Gastrocnemius medialis (tissue), 4 donors: Measurements from ENCODE around the gene USH2A. TPM values are rescaled to one million over a fixed set of nuclear protein-coding genes. Genes with fewer than 3 reads are reported as not detected.

ENCODE experiments used
- ATAC-seq, 2 donors: fragments of 150-250 bp; one replicate each; pipeline ENCODE4 v1.9.1; 2016
- DNase-seq, 2 donors: peaks; one replicate each; pipeline ENCODE4 v3.0.0-alpha.2; 2019
- H3K27ac ChIP-seq, 4 donors: fragments of 200-600 bp; sonication (generic); 1 replicate in 1 of 4; 2 replicates in 3 of 4; pipeline ENCODE4 v1.5.1; 2016 to 2018; ENCODE audit warnings: mild to moderate bottlenecking in 2 of 4, moderate library complexity in 1 of 4
- H3K27me3 ChIP-seq, 3 donors: fragments of 200-600 bp; sonication (generic) in 2 of 3; 1 replicate in 1 of 3; 2 replicates in 2 of 3; pipeline versions ENCODE4 v1.5.1 to v1.6.0; 2016 to 2019; ENCODE audit warnings: mild to moderate bottlenecking in 1 of 3, moderate library complexity in 1 of 3
- H3K36me3 ChIP-seq, 2 donors: fragments of 200-600 bp; sonication (generic) in 1 of 2; one replicate each; pipeline ENCODE4 v1.5.1; 2017 to 2018
- H3K4me1 ChIP-seq, 2 donors: fragments of 200-600 bp; sonication (generic) in 1 of 2; one replicate each; pipeline ENCODE4 v1.5.1; 2016 to 2017; ENCODE audit warnings: mild to moderate bottlenecking in 2 of 2
- H3K4me3 ChIP-seq, 4 donors: fragments of 200-600 bp; sonication (generic) in 3 of 4; 1 replicate in 1 of 4; 2 replicates in 3 of 4; pipeline ENCODE4 v1.5.1; 2016 to 2019; ENCODE audit warnings: mild to moderate bottlenecking in 2 of 4
- H3K9me3 ChIP-seq, 3 donors: fragments of 200-600 bp; sonication (generic) in 2 of 3; 1 replicate in 1 of 3; 2 replicates in 2 of 3; pipeline ENCODE4 v1.5.1; 2016 to 2019
- POLR2A ChIP-seq, 2 donors: fragments of 450-650 bp; IDR thresholded peaks; one replicate each; pipeline ENCODE4 v1.6.1; 2017; ENCODE audit warnings: antibody characterized with exemption in 2 of 2, mild to moderate bottlenecking in 2 of 2, moderate library complexity in 2 of 2
- in situ Hi-C, 4 donors: fragments of 200-750 bp; cut with MboI; loops; one replicate each; pipeline versions ENCODE4 v1.15.0 to v1.8.0; 2017; ENCODE audit warnings: low sequenced_read_pairs in 4 of 4
- intact Hi-C: fragments of 100-400 bp; cut with DNase I; formaldehyde crosslinking; loops from one replicate; pipeline ENCODE4 v1.15.1; 2023; ENCODE audit warnings: low total_unique reads
- total RNA-seq, 4 donors: library from RNA; depleted of rRNA; stranded (reverse); fragments of >200 nt; gene quantifications; one replicate each; pipeline versions ENCODE4 v1.1.0 to v1.2.3, GENCODE V29; 2016
- TF ChIP-seq, protein P1 (sequence below), 5 experiments: fragments of 450-650 bp in 3 of 5; fragments of 200-600 bp in 2 of 5; sonication (generic) in 2 of 5; IDR thresholded peaks in 4 of 5; conservative IDR thresholded peaks in 1 of 5; 1 replicate in 4 of 5; 2 replicates in 1 of 5; pipeline ENCODE4 v1.5.1; 2016 to 2019; ENCODE audit warnings: antibody characterized with exemption in 5 of 5, mild to moderate bottlenecking in 3 of 5, moderate library complexity in 3 of 5

Gene USH2A
- total RNA-seq, 4 donors from 2014 or later = 0.02 TPM; not detected in 3

DNA sequence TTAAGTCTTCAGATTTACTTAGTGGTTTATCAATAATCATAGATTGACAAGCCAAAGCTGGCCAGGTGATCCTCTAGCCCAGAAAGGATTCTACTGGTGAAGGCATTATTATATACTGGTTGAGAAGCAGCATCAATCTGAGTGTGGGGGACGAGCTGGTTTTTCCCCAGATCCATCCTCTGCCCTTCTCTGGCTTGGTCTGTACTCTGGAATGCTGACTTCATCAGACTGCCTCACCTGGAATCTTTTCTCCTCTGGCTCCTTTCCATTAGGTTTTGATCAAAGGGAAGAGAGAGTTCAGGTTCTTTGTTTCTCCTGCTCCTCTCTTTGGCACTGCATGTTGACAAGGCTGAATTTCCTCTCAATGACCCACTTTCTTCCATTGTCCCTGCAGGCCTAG lies 762.2 kb downstream of the USH2A start:
- DNase-seq (no peak), ATAC-seq (no peak)
- Histone ChIP-seq H3K4me1 (no peaks in the 10 kb centered on the region), H3K27ac (no peak overlapping the region), H3K9me3 (no peaks in the 10 kb centered on the region), H3K4me3 (no peak overlapping the region), H3K36me3 (no peaks in the 10 kb centered on the region), H3K27me3 (no peaks in the 10 kb centered on the region)
- no peak for TF ChIP-seq POLR2A (IDR thresholded peaks at IDR 0.05)
- TF ChIP-seq, protein P1, sequence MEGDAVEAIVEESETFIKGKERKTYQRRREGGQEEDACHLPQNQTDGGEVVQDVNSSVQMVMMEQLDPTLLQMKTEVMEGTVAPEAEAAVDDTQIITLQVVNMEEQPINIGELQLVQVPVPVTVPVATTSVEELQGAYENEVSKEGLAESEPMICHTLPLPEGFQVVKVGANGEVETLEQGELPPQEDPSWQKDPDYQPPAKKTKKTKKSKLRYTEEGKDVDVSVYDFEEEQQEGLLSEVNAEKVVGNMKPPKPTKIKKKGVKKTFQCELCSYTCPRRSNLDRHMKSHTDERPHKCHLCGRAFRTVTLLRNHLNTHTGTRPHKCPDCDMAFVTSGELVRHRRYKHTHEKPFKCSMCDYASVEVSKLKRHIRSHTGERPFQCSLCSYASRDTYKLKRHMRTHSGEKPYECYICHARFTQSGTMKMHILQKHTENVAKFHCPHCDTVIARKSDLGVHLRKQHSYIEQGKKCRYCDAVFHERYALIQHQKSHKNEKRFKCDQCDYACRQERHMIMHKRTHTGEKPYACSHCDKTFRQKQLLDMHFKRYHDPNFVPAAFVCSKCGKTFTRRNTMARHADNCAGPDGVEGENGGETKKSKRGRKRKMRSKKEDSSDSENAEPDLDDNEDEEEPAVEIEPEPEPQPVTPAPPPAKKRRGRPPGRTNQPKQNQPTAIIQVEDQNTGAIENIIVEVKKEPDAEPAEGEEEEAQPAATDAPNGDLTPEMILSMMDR (IDR thresholded peaks at IDR 0.05 in 4 of 5, conservative IDR thresholded peaks at IDR 0.05 in 1 of 5) = no peak
- intact Hi-C loops = no loop called here
- in situ Hi-C loops = no loop called here

DNA sequence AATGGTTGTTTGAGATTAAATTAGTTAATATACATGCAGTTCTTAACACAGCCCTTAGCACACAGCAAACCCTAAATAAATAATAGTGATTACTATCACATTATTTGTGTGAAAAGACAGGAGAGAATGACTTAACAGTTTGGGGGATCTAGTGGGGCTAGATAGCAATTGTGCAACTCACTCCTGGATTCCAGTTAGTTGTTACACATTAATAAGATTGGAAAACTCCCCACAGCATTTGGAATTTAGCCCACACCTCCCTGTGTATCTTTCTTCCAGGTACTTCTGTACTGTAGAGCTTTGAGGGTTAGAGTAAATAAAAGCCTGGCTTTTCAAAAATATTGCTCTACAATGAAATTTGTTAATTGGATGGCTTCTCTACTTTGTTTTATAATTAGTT lies 763.0 kb downstream of the USH2A start:
- DNase-seq (no peak), ATAC-seq (no peak)
- no peak overlapping the region for H3K4me3 ChIP-seq
- in situ Hi-C loops = no loop called here
- H3K9me3 ChIP-seq = no peaks in the 10 kb centered on the region
- no peaks in the 10 kb centered on the region for H3K36me3 ChIP-seq
- no peak overlapping the region for H3K27ac ChIP-seq
- H3K4me1 ChIP-seq = no peaks in the 10 kb centered on the region
- H3K27me3 ChIP-seq = no peaks in the 10 kb centered on the region
- TF ChIP-seq POLR2A (IDR thresholded peaks at IDR 0.05) = no peak
- TF ChIP-seq, protein P1 (IDR thresholded peaks at IDR 0.05 in 4 of 5, conservative IDR thresholded peaks at IDR 0.05 in 1 of 5) = no peak
- intact Hi-C loops = no loop called here

DNA sequence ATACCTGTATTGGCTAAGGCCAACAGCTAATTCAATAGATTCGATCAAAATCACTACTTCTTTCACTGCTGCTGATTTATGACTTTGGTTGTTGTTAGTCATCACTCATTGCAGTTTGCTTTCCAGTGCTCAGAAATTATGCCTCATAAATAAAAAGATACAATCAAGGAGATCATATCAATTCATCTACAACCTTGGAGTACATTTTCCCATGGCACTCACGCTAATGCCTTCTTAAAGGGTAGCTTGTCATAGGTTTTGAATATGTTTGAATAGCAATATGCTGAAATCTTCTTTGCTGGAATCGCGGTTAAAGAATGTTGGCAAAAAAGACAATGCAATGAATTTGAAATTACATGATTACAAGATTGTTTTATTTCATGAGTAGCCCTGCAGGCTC lies 766.2 kb downstream of the USH2A start:
- TF ChIP-seq POLR2A (IDR thresholded peaks at IDR 0.05) = no peak
- TF ChIP-seq, protein P1 (IDR thresholded peaks at IDR 0.05 in 4 of 5, conservative IDR thresholded peaks at IDR 0.05 in 1 of 5) = no peak
- no peaks in the 10 kb centered on the region for H3K36me3 ChIP-seq
- DNase-seq = no peak
- no peaks in the 10 kb centered on the region for H3K27me3 ChIP-seq
- in situ Hi-C loops (no loop called here), intact Hi-C loops (no loop called here)
- no peaks in the 10 kb centered on the region for H3K4me1 ChIP-seq
- H3K4me3 ChIP-seq = no peak overlapping the region
- no peak for ATAC-seq
- H3K27ac ChIP-seq = no peak overlapping the region
- H3K9me3 ChIP-seq = no peaks in the 10 kb centered on the region

DNA sequence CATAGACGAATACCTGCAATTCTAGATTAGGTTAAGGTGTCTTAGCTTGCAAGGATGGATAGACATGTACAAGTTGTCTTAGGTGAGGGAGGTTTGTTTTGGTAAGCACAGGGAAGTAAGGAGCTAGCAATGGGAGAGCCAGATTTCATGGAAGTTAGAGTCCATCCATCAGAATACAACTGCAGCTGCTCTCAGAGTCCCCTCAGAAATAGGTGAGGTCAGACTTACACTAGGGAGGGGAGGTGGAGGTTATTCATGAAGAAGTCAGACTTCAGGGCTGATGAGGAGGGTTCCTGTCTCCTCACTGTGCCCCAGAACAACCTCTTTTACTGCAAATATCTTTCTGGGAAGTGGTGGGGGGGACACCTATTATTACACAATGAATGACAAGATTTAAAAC lies 770.9 kb downstream of the USH2A start:
- H3K27ac ChIP-seq = no peak overlapping the region

More for the DNA sequence above, 770.9 kb downstream of the USH2A start:
- Histone ChIP-seq H3K4me3 (no peak overlapping the region), H3K4me1 (no peaks in the 10 kb centered on the region), H3K9me3 (no peaks in the 10 kb centered on the region), H3K27me3 (peaks cover 0 to 3% (median 0%) of the 10 kb centered on the region in 3 donors), H3K36me3 (no peaks in the 10 kb centered on the region)
- in situ Hi-C loops (no loop called here), intact Hi-C loops (no loop called here)
- ATAC-seq (no peak), DNase-seq (no peak)
- no peak for TF ChIP-seq POLR2A (IDR thresholded peaks at IDR 0.05)
- TF ChIP-seq, protein P1 (IDR thresholded peaks at IDR 0.05 in 4 of 5, conservative IDR thresholded peaks at IDR 0.05 in 1 of 5) = no peak
